ENCODE results near the gene GFY.
"Not testable (repeated sequence)": the region's sequence is repeated elsewhere in the genome, so short reads cannot be mapped to it uniquely, and the experiment has no call there.

The GFY gene

DNA sequence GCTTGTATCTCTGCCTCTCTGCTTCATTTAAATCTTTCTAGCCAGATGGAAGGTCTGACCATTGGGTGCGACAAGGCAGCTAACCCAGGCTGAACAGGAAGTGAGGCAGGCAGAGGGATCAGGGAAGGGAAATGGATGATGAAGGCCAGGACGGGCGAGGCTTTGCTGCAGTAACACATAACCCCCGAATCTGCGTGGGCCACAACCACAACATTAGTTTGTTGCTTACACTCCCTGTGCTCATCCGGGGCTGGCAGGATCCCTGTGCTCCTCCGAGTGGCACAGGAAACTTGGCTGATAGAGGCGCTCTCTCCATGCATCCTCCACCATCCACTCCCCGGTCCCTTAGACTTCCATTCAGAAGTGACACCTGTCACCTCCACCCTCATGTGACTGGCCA lies 47.7 kb downstream of the GFY start:
- Histone ChIP-seq H3K36me3 (ENCODE audit: insufficient read depth) (no peaks in the 10 kb centered on the region), H3K4me3 (IDR thresholded peaks at IDR 0.05; ENCODE audit: insufficient read depth, low read depth, low read length) (no peak overlapping the region), H3K4me2 (no peak overlapping the region), H2AFZ (ENCODE audit: low read depth) (no peak overlapping the region), H3K9ac (no peak overlapping the region), H3K79me2 (ENCODE audit: insufficient read depth, low read depth) (no peaks in the 10 kb centered on the region), H4K20me1 (ENCODE audit: insufficient read depth) (no peaks in the 10 kb centered on the region), H3K4me1 (ENCODE audit: low read depth, poor library complexity, severe bottlenecking) (peaks cover 64% of the 10 kb centered on the region), H3K27ac (0 out of 2 replicates have a peak overlapping the region, but pooled peaks have one; percentile 63), H3K27me3 (ENCODE audit: insufficient read depth, low read depth) (no peaks in the 10 kb centered on the region)
- no peak for TF ChIP-seq CTCF (conservative IDR thresholded peaks at IDR 0.05; ENCODE audit: low read depth, low read length)

DNA sequence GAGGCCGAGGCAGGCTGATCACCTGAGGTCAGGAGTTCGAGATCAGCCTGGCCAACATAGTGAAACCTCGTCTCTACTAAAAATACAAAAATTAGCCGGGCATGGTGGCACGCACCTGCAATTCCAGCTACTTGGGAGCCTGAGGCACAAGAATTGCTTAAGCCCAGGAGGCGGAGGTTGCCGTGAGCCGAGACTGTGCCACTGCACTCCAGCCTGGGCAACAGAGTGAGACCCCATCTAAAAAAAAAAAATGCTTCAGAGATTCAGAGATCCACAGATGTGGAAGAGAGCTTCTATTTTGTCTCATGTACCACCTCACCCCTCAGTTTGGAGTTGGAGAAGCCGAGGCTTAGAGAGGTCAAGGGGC lies 48.3 kb downstream of the GFY start:
- H3K4me2 ChIP-seq = peak overlapping the region; percentile 77
- H4K20me1 ChIP-seq (ENCODE audit: insufficient read depth); H3K27me3 ChIP-seq (ENCODE audit: insufficient read depth, low read depth); H3K36me3 ChIP-seq (ENCODE audit: insufficient read depth); H3K4me3 ChIP-seq (IDR thresholded peaks at IDR 0.05; ENCODE audit: insufficient read depth, low read depth, low read length); H3K79me2 ChIP-seq (ENCODE audit: insufficient read depth, low read depth): not testable (repeated sequence)
- H2AFZ ChIP-seq (ENCODE audit: low read depth) = peak overlapping the region; percentile 83
- peak overlapping the region; percentile 70; the same call in 1 of the 2 replicates for H3K9ac ChIP-seq
- H3K4me1 ChIP-seq (ENCODE audit: low read depth, poor library complexity, severe bottlenecking) = peaks cover 59% of the 10 kb centered on the region
- H3K27ac ChIP-seq = peak overlapping the region; percentile 63

DNA sequence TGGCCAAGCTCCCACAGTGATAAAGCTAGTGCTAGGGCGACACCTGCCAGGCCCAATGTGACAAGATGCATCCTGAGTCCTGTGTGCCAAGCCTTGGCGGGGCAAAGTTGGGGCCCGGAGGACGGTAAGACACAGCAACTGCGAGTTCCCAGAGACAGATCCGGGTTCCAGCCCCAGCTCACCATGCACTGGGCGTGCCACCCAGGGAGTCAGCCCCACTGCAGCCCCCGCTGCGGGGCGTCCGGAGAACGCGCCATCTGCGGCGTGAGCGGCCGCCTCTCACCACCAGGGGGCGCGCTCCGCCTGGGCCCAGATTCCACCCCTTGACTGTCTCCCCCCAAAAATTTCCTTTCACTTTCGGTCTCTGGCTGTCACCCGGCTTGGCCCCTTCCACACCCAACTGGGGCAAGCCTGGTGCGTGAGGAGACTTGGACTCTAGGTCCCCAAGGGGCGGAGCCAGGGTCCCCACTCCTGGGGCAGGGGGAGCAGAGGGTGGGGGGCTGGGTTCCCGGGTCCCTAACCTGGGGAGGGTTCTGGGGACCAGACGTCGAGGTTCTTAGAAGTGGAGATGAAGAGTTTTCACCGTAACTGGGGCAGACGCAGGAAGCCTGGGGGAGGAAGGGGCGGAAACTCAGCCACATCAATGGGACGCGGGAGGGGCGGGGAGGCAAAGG lies 48.8 kb downstream of the GFY start, which contains the start of gene FLT3LG:
TSS of gene FLT3LG (plus strand) at position 348 of the 674 bp plus-strand sequence. CDS start 425 bp downstream, outside the sequence.
- Histone ChIP-seq H2AFZ (ENCODE audit: low read depth) (peak within 1 kb of the TSS; percentile 83), H3K4me3 (IDR thresholded peaks at IDR 0.05; ENCODE audit: insufficient read depth, low read depth, low read length) (no peak within 1 kb of the TSS), H3K27me3 (ENCODE audit: insufficient read depth, low read depth) (no peaks in the 10 kb centered on the region), H3K4me1 (ENCODE audit: low read depth, poor library complexity, severe bottlenecking) (peaks cover 54% of the 10 kb centered on the region), H3K36me3 (ENCODE audit: insufficient read depth) (no peaks in the 10 kb centered on the region), H4K20me1 (ENCODE audit: insufficient read depth) (no peaks in the 10 kb centered on the region), H3K79me2 (ENCODE audit: insufficient read depth, low read depth) (no peaks in the 10 kb centered on the region), H3K27ac (peak within 1 kb of the TSS; percentile 63), H3K4me2 (peak within 1 kb of the TSS; percentile 77), H3K9ac (peak within 1 kb of the TSS; percentile 70)
- peak; percentile 98 for TF ChIP-seq CTCF (conservative IDR thresholded peaks at IDR 0.05; ENCODE audit: low read depth, low read length)

GRCh38 chr19:49474542-49474924 lies 49.3 kb downstream of the GFY start:
- no peak overlapping the region for H3K4me3 ChIP-seq (IDR thresholded peaks at IDR 0.05; ENCODE audit: insufficient read depth, low read depth, low read length)
- no peak for TF ChIP-seq CTCF (conservative IDR thresholded peaks at IDR 0.05; ENCODE audit: low read depth, low read length)
- H3K27me3 ChIP-seq (ENCODE audit: insufficient read depth, low read depth) = no peaks in the 10 kb centered on the region
- no peaks in the 10 kb centered on the region for H3K36me3 ChIP-seq (ENCODE audit: insufficient read depth)
- peak overlapping the region; percentile 83; the same call in 1 of the 2 replicates for H2AFZ ChIP-seq (ENCODE audit: low read depth)
- H3K4me1 ChIP-seq (ENCODE audit: low read depth, poor library complexity, severe bottlenecking) = peaks cover 50% of the 10 kb centered on the region
- H3K9ac ChIP-seq = peak overlapping the region; percentile 70; the same call in 1 of the 2 replicates
- no peaks in the 10 kb centered on the region for H4K20me1 ChIP-seq (ENCODE audit: insufficient read depth)
- peak overlapping the region; percentile 77 for H3K4me2 ChIP-seq
- H3K27ac ChIP-seq = peak overlapping the region; percentile 63; the same call in 1 of the 2 replicates
- no peaks in the 10 kb centered on the region for H3K79me2 ChIP-seq (ENCODE audit: insufficient read depth, low read depth)
